GM21381 (cell line): ENCODE results near the gene MEF2C.

Experiments used
- ATAC-seq: cut with Tn5 transposase; IDR thresholded peaks from one replicate; pipeline ENCODE4 v1.9.1; 2021; ENCODE audit warnings: mild to moderate bottlenecking, moderate library complexity; ENCODE audit not compliant: unreplicated experiment

MEF2C gene

GRCh38 chr5:88889189-88890069 lies 6.4 kb upstream of the MEF2C start:
- no peak for ATAC-seq

- no peak for ATAC-seq
These were observed 5.8 kb upstream of the MEF2C start for GRCh38 chr5:88888848-88889188.

- no peak for ATAC-seq
These were observed 5.3 kb upstream of the MEF2C start for GRCh38 chr5:88888291-88888690.

GRCh38 chr5:88887342-88887741 lies 4.4 kb upstream of the MEF2C start:
- ATAC-seq, result no peak

GRCh38 chr5:88886746-88887341 lies 3.9 kb upstream of the MEF2C start:
- ATAC-seq, result no peak

- ATAC-seq, result no peak
These were observed 3.3 kb upstream of the MEF2C start for GRCh38 chr5:88886252-88886651.

- no peak for ATAC-seq
These were observed 2.0 kb upstream of the MEF2C start for GRCh38 chr5:88885002-88885401.

- no peak for ATAC-seq
These were observed 1.6 kb upstream of the MEF2C start for GRCh38 chr5:88884608-88884877.

- no peak for ATAC-seq
These were observed 1.0 kb upstream of the MEF2C start for GRCh38 chr5:88883836-88884607.

- no peak for ATAC-seq
These were observed 527 bp downstream of the MEF2C start for GRCh38 chr5:88882276-88883038.

GRCh38 chr5:88881571-88881971 lies 1.4 kb downstream of the MEF2C start:
- ATAC-seq, result no peak

GRCh38 chr5:88880201-88880600 lies 2.8 kb downstream of the MEF2C start:
- no peak for ATAC-seq

GRCh38 chr5:88879724-88880123 lies 3.3 kb downstream of the MEF2C start:
- no peak for ATAC-seq

- ATAC-seq, result no peak
These were observed 4.0 kb downstream of the MEF2C start for GRCh38 chr5:88878976-88879375.

GRCh38 chr5:88877826-88878225 lies 5.2 kb downstream of the MEF2C start:
- no peak for ATAC-seq

GRCh38 chr5:88876714-88877113 lies 6.3 kb downstream of the MEF2C start:
- ATAC-seq, result no peak

- ATAC-seq, result peak; percentile 29
These were observed 7.4 kb downstream of the MEF2C start for GRCh38 chr5:88875341-88876234.

GRCh38 chr5:88873447-88873846 lies 9.5 kb downstream of the MEF2C start:
- no peak for ATAC-seq

- ATAC-seq, result peak; percentile 47
These were observed 10.0 kb downstream of the MEF2C start for GRCh38 chr5:88872971-88873370.

GRCh38 chr5:88870285-88870684 lies 12.7 kb downstream of the MEF2C start:
- no peak for ATAC-seq
